WTC11 (cell line): ENCODE measurements around the gene POU3F2.

Experiments
- FOXK1 ChIP-seq: sonication (generic); formaldehyde crosslinking; IDR thresholded peaks from 2 replicates; pipeline ENCODE4 v1.8.0; 2022; ENCODE audit warnings: mild to moderate bottlenecking, moderate library complexity, missing genetic modification reagents
- TF ChIP-seq, protein P1 (sequence below): sonication (generic); formaldehyde crosslinking; IDR thresholded peaks from 2 replicates; pipeline ENCODE4 v1.8.0; 2022; ENCODE audit warnings: mild to moderate bottlenecking, missing genetic modification reagents

GRCh38 chr6:98808541-98809210 is 25.7 kb upstream of the POU3F2 start:
- no peak for TF ChIP-seq FOXK1
- TF ChIP-seq, protein P1, sequence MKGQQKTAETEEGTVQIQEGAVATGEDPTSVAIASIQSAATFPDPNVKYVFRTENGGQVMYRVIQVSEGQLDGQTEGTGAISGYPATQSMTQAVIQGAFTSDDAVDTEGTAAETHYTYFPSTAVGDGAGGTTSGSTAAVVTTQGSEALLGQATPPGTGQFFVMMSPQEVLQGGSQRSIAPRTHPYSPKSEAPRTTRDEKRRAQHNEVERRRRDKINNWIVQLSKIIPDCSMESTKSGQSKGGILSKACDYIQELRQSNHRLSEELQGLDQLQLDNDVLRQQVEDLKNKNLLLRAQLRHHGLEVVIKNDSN (CRISPR knock-in tag) = no peak
